Measurements from ENCODE around the gene RPL36. TPM values are rescaled to one million over a fixed set of nuclear protein-coding genes. Genes with fewer than 3 reads are reported as not detected.

Gene RPL36
- polyA plus RNA-seq, 2 of the 4 experiments (the other 2 are of a cell fraction) = 368 to 1,385 TPM

DNA sequence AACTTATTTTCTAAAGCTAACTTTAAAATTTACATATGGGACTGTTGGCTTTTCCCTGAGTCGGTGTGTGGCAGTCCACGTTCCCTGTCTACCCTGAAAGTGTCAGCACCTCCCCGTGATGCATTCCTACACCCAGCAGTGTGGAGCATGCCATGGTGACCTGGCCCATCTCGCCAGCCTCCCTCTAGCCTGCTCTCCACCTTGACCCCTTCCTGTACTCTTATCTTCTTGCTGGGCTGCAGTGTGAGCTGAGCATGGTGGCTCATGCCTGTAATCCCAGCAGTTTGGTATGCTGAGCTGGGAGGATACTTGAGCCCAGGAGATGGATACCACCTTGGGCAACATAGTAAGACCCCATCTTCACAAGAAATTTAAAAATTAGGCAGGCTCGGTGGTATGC is 35.2 kb upstream of the RPL36 start:
- Histone ChIP-seq H3K4me3 (no peak overlapping the region), H3K27ac (no peak overlapping the region), H3K9me3 (no peaks in the 10 kb centered on the region), H3K4me2 (no peak overlapping the region), H3K4me1 (no peaks in the 10 kb centered on the region)
- WGBS (ENCODE audit: missing lambda C conversion rate) = 95% methylated on average over 5 of the region's 5 CpGs
- CTCF ChIA-PET = interaction anchor here (1.7 kb wide), 1 partner anchor 13 kb away, joined by 4 read pairs; no protein-coding TSS in a partner anchor
- no peak for DNase-seq (ENCODE audit: low read depth in 1 of 2, low spot score in 1 of 2)
- FAIRE-seq = no peak
- POLR2A ChIA-PET = no interaction called here
- no peak for ATAC-seq
- TF ChIP-seq RCOR1 (IDR thresholded peaks at IDR 0.05; ENCODE audit: low read depth, low read length) (no peak), SMC3 (IDR thresholded peaks at IDR 0.05) (no peak)

DNA sequence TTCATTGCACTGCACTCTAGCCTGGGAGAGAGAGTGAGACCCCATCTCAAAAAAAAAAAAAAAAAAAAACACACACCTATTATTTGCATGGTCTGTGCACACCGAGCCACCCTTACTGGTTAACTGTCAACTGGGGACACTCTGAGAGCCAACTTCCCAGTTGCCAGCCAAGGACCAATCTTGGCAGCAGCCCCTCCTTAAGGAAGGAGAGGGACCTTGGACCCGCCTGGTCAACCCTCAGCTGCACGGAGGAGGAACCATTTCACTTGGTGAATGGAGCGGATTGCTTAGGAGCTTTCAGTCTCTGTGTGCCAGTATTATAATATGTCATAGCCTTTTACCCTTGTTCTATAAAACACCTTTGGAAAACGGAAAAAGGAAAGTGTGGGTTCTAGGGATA is 34.7 kb upstream of the RPL36 start:
- Histone ChIP-seq H3K4me3 (no peak overlapping the region), H3K4me1 (no peaks in the 10 kb centered on the region), H3K9me3 (no peaks in the 10 kb centered on the region), H3K4me2 (no peak overlapping the region), H3K27ac (no peak overlapping the region)
- FAIRE-seq (no peak), ATAC-seq (no peak), DNase-seq (ENCODE audit: low read depth in 1 of 2, low spot score in 1 of 2) (no peak)
- ChIA-PET CTCF (interaction anchor here (0.7 to 1.7 kb wide), 2 partner anchors 13 to 14 kb away, joined by 3 to 4 read pairs; no protein-coding TSS in a partner anchor), POLR2A (no interaction called here)
- WGBS (ENCODE audit: missing lambda C conversion rate) = 88% methylated on average over 5 of the region's 5 CpGs
- TF ChIP-seq CHD2 (IDR thresholded peaks at IDR 0.05; ENCODE audit: low read length, partially characterized antibody) (no peak), MAZ (IDR thresholded peaks at IDR 0.05; ENCODE audit: borderline replicate concordance, low read depth, low read length) (no peak), CHD4 (IDR thresholded peaks at IDR 0.05; ENCODE audit: borderline replicate concordance) (no peak), HOXB13 (CRISPR knock-in tag; IDR thresholded peaks at IDR 0.05; ENCODE audit: low read depth) (no peak), JUN (IDR thresholded peaks at IDR 0.05) (no peak), NPAS2 (CRISPR knock-in tag; IDR thresholded peaks at IDR 0.05; ENCODE audit: borderline replicate concordance) (no peak), FOSL2 (IDR thresholded peaks at IDR 0.05) (no peak), FOSL2 (CRISPR knock-in tag; IDR thresholded peaks at IDR 0.05) (no peak), TP53 (CRISPR knock-in tag; IDR thresholded peaks at IDR 0.05) (no peak), MAX (IDR thresholded peaks at IDR 0.05) (no peak), HMGXB4 (CRISPR knock-in tag; IDR thresholded peaks at IDR 0.05; ENCODE audit: borderline replicate concordance) (no peak)
- TF ChIP-seq, protein P1, sequence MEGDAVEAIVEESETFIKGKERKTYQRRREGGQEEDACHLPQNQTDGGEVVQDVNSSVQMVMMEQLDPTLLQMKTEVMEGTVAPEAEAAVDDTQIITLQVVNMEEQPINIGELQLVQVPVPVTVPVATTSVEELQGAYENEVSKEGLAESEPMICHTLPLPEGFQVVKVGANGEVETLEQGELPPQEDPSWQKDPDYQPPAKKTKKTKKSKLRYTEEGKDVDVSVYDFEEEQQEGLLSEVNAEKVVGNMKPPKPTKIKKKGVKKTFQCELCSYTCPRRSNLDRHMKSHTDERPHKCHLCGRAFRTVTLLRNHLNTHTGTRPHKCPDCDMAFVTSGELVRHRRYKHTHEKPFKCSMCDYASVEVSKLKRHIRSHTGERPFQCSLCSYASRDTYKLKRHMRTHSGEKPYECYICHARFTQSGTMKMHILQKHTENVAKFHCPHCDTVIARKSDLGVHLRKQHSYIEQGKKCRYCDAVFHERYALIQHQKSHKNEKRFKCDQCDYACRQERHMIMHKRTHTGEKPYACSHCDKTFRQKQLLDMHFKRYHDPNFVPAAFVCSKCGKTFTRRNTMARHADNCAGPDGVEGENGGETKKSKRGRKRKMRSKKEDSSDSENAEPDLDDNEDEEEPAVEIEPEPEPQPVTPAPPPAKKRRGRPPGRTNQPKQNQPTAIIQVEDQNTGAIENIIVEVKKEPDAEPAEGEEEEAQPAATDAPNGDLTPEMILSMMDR (IDR thresholded peaks at IDR 0.05) = no peak
- TF ChIP-seq, protein P2, sequence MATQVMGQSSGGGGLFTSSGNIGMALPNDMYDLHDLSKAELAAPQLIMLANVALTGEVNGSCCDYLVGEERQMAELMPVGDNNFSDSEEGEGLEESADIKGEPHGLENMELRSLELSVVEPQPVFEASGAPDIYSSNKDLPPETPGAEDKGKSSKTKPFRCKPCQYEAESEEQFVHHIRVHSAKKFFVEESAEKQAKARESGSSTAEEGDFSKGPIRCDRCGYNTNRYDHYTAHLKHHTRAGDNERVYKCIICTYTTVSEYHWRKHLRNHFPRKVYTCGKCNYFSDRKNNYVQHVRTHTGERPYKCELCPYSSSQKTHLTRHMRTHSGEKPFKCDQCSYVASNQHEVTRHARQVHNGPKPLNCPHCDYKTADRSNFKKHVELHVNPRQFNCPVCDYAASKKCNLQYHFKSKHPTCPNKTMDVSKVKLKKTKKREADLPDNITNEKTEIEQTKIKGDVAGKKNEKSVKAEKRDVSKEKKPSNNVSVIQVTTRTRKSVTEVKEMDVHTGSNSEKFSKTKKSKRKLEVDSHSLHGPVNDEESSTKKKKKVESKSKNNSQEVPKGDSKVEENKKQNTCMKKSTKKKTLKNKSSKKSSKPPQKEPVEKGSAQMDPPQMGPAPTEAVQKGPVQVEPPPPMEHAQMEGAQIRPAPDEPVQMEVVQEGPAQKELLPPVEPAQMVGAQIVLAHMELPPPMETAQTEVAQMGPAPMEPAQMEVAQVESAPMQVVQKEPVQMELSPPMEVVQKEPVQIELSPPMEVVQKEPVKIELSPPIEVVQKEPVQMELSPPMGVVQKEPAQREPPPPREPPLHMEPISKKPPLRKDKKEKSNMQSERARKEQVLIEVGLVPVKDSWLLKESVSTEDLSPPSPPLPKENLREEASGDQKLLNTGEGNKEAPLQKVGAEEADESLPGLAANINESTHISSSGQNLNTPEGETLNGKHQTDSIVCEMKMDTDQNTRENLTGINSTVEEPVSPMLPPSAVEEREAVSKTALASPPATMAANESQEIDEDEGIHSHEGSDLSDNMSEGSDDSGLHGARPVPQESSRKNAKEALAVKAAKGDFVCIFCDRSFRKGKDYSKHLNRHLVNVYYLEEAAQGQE (IDR thresholded peaks at IDR 0.05) = no peak

DNA sequence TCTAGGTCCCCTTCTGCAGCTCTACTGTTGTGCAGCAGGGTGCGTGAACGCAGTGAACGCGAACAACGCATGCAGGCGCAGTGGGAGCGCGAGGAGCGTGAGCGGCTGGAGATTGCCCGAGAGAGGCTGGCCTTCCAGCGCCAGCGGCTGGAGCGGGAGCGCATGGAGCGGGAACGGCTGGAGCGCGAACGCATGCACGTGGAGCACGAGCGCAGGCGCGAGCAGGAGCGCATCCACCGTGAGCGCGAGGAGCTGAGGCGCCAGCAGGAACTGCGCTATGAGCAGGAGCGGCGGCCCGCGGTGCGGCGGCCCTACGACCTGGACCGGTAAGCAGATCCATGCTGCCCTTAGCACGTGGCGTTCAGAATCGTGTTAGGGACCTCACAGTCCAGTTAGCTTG is 28.6 kb upstream of the RPL36 start:
- Histone ChIP-seq H3K4me1 (peaks cover 14% of the 10 kb centered on the region), H3K4me2 (no peak overlapping the region), H3K27ac (no peak overlapping the region), H3K9me3 (no peaks in the 10 kb centered on the region), H3K4me3 (no peak overlapping the region)
- ATAC-seq = no peak
- 97% methylated on average over 42 of the region's 42 CpGs for WGBS (ENCODE audit: missing lambda C conversion rate)
- no peak for TF ChIP-seq ZFP36 (IDR thresholded peaks at IDR 0.05; ENCODE audit: borderline replicate concordance, partially characterized antibody)
- TF ChIP-seq, protein P3, sequence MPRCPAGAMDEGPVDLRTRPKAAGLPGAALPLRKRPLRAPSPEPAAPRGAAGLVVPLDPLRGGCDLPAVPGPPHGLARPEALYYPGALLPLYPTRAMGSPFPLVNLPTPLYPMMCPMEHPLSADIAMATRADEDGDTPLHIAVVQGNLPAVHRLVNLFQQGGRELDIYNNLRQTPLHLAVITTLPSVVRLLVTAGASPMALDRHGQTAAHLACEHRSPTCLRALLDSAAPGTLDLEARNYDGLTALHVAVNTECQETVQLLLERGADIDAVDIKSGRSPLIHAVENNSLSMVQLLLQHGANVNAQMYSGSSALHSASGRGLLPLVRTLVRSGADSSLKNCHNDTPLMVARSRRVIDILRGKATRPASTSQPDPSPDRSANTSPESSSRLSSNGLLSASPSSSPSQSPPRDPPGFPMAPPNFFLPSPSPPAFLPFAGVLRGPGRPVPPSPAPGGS (IDR thresholded peaks at IDR 0.05) = no peak
- no peak for TF ChIP-seq RNF2 (IDR thresholded peaks at IDR 0.05; ENCODE audit: borderline replicate concordance, low read depth)
- no peak for TF ChIP-seq RCOR1 (IDR thresholded peaks at IDR 0.05; ENCODE audit: low read depth, low read length)
- no peak for TF ChIP-seq RARB (CRISPR knock-in tag; IDR thresholded peaks at IDR 0.05)
- TF ChIP-seq HDAC2 (IDR thresholded peaks at IDR 0.05) = no peak
- TF ChIP-seq, protein P4, sequence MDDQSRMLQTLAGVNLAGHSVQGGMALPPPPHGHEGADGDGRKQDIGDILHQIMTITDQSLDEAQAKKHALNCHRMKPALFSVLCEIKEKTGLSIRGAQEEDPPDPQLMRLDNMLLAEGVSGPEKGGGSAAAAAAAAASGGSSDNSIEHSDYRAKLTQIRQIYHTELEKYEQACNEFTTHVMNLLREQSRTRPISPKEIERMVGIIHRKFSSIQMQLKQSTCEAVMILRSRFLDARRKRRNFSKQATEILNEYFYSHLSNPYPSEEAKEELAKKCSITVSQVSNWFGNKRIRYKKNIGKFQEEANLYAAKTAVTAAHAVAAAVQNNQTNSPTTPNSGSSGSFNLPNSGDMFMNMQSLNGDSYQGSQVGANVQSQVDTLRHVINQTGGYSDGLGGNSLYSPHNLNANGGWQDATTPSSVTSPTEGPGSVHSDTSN (IDR thresholded peaks at IDR 0.05) = no peak
- no peak for TF ChIP-seq GATA3 (IDR thresholded peaks at IDR 0.05; ENCODE audit: borderline replicate concordance)
- no peak for TF ChIP-seq SMC3 (IDR thresholded peaks at IDR 0.05)
- TF ChIP-seq, protein P5, sequence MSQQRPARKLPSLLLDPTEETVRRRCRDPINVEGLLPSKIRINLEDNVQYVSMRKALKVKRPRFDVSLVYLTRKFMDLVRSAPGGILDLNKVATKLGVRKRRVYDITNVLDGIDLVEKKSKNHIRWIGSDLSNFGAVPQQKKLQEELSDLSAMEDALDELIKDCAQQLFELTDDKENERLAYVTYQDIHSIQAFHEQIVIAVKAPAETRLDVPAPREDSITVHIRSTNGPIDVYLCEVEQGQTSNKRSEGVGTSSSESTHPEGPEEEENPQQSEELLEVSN (IDR thresholded peaks at IDR 0.05; ENCODE audit: borderline replicate concordance, low read depth) = no peak
- no peak for TF ChIP-seq ZNF302 (CRISPR knock-in tag; IDR thresholded peaks at IDR 0.05)
- ChIA-PET POLR2A (no interaction called here), CTCF (no interaction called here)
- no peak for DNase-seq (ENCODE audit: low read depth in 1 of 2, low spot score in 1 of 2)
- no peak for FAIRE-seq
